Measurements from ENCODE around the gene IFT43.

DNA sequence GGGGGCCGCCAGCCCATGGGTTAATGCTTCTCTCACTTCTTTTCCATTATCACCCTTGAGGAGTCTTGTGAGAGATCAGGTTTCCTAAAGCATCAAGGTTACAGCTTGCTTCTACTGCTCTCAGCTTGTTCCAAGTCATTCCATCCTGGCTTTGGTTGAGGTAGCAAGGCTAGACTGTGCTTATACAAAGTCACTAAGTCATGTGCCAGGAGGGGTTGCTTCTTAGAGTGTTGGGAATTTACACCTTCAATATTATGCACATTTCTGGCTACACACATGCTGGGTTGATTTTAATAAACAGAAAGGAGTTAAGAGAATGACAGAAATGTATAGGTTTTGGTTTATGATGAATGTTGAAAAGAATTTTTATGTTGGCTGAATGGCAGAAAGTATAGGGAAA, 21.8 kb downstream of the IFT43 start:
- TF ChIP-seq, protein P1, sequence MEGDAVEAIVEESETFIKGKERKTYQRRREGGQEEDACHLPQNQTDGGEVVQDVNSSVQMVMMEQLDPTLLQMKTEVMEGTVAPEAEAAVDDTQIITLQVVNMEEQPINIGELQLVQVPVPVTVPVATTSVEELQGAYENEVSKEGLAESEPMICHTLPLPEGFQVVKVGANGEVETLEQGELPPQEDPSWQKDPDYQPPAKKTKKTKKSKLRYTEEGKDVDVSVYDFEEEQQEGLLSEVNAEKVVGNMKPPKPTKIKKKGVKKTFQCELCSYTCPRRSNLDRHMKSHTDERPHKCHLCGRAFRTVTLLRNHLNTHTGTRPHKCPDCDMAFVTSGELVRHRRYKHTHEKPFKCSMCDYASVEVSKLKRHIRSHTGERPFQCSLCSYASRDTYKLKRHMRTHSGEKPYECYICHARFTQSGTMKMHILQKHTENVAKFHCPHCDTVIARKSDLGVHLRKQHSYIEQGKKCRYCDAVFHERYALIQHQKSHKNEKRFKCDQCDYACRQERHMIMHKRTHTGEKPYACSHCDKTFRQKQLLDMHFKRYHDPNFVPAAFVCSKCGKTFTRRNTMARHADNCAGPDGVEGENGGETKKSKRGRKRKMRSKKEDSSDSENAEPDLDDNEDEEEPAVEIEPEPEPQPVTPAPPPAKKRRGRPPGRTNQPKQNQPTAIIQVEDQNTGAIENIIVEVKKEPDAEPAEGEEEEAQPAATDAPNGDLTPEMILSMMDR (conservative IDR thresholded peaks at IDR 0.05): no peak
- no peak for TF ChIP-seq EZH2 (IDR thresholded peaks at IDR 0.05; ENCODE audit: low read depth)

Measured in PC-9 (cell line).